Measurements from ENCODE around the gene PCNT. TPM values are rescaled to one million over a fixed set of nuclear protein-coding genes. Genes with fewer than 3 reads are reported as not detected.
A peak's percentile ranks its signal among the peaks of the same experiment; 100 is the strongest.

The PCNT gene
- total and polyA plus RNA-seq, 9 of the 15 experiments (the other 6 are each of a cell fraction or from before 2014, with no cell fraction given), result 9.1 to 53.5 (median 31.3) TPM

- no peak for TF ChIP-seq BCLAF1 (IDR thresholded peaks at IDR 0.05; ENCODE audit: borderline replicate concordance in 1 of 2, control insufficient read depth in 1 of 2, low read depth in 2 of 2, low read length in 1 of 2)
- no peak for TF ChIP-seq SRSF1 (IDR thresholded peaks at IDR 0.05; ENCODE audit: low read depth, low read length)
- no peak for TF ChIP-seq TAF7 (tag; IDR thresholded peaks at IDR 0.05)
- no peak for TF ChIP-seq SRSF9 (IDR thresholded peaks at IDR 0.05; ENCODE audit: borderline replicate concordance, low read depth, low read length)
- TF ChIP-seq ZBTB11 (CRISPR knock-in tag; IDR thresholded peaks at IDR 0.05), result peak in 1 of 3 experiments; percentile 60; a peak in 3 of 6 replicates
- TF ChIP-seq ZNF766 (CRISPR knock-in tag; conservative IDR thresholded peaks at IDR 0.05), result peak; percentile 46; the same call in 1 of the 2 replicates
- TF ChIP-seq GTF2B (IDR thresholded peaks at IDR 0.05; ENCODE audit: extremely low read depth, insufficient read length), result no peak
- TF ChIP-seq RBM22 (IDR thresholded peaks at IDR 0.05; ENCODE audit: low read depth, low read length, poor library complexity, severe bottlenecking), result no peak
- TF ChIP-seq TCF3 (CRISPR knock-in tag; IDR thresholded peaks at IDR 0.05), result peak; percentile 15; the same call in 1 of the 2 replicates
- TF ChIP-seq ESRRB (CRISPR knock-in tag; IDR thresholded peaks at IDR 0.05; ENCODE audit: borderline replicate concordance), result no peak
- TF ChIP-seq HDAC6 (IDR thresholded peaks at IDR 0.05; ENCODE audit: low read depth, low read length), result no peak
- TF ChIP-seq TSHZ1 (CRISPR knock-in tag; IDR thresholded peaks at IDR 0.05), result no peak
- TF ChIP-seq OTX1 (CRISPR knock-in tag; IDR thresholded peaks at IDR 0.05), result no peak
- no peak for TF ChIP-seq ATF4 (CRISPR knock-in tag; IDR thresholded peaks at IDR 0.05)
Observed at GRCh38 chr21:46324390-46325072, 575 bp downstream of the PCNT start (continued).
